MCF 10A (cell line): ENCODE data around the gene FMNL2. TPM values are rescaled to one million over a fixed set of nuclear protein-coding genes. Genes with fewer than 3 reads are reported as not detected.

Experiments
- BruUV-seq: library from RNA; stranded (reverse); fragments of 400-500 nt; replicated peaks from 2 replicates; lab custom pipeline; 2021; lab: Mats Ljungman, UMichigan
- CTCF ChIA-PET: fragments of 300-600 bp; sonication (Branson Sonifier 250); formaldehyde crosslinking; extraction: SDS; loops from one replicate; lab custom pipeline; 2021; ENCODE audit warnings: antibody characterized with exemption, inconsistent platforms; lab: Yijun Ruan, JAX
- POLR2A ChIA-PET: fragments of 300-600, 350-650 bp; sonication (Branson Sonifier 250); formaldehyde crosslinking; extraction: SDS; loops from one replicate; lab custom pipeline; 2020; ENCODE audit warnings: antibody characterized with exemption, inconsistent platforms; lab: Yijun Ruan, JAX
- DNase-seq: peaks from one replicate; pipeline ENCODE4 v3.0.0-alpha.2; 2018; ENCODE audit not compliant: unreplicated experiment
- H3K27ac Mint-ChIP-seq: one replicate; pipeline ENCODE4 v1.8.0; 2022; ENCODE audit warnings: mild to moderate bottlenecking, low read depth, mixed read lengths; ENCODE audit not compliant: unreplicated experiment
- H3K27me3 Mint-ChIP-seq: one replicate; pipeline ENCODE4 v1.8.0; 2022; ENCODE audit warnings: mixed read lengths; ENCODE audit not compliant: insufficient read depth, unreplicated experiment
- H3K36me3 Mint-ChIP-seq: one replicate; pipeline ENCODE4 v1.8.0; 2022; ENCODE audit warnings: mild to moderate bottlenecking, moderate library complexity, mixed read lengths; ENCODE audit not compliant: insufficient read depth, unreplicated experiment
- H3K4me1 Mint-ChIP-seq: one replicate; pipeline ENCODE4 v1.8.0; 2022; ENCODE audit warnings: mixed read lengths; ENCODE audit not compliant: insufficient read depth, unreplicated experiment
- H3K4me3 Mint-ChIP-seq: one replicate; pipeline ENCODE4 v1.8.0; 2022; ENCODE audit warnings: mild to moderate bottlenecking, moderate library complexity, mixed read lengths; ENCODE audit not compliant: unreplicated experiment
- H3K9me3 Mint-ChIP-seq: one replicate; pipeline ENCODE4 v1.8.0; 2022; ENCODE audit warnings: mixed read lengths; ENCODE audit not compliant: unreplicated experiment
- intact Hi-C: fragments of 100-400 bp; cut with micrococcal nuclease; formaldehyde crosslinking; loops from 2 replicates; pipeline ENCODE4 v1.14.1; 2022
- total RNA-seq: library from RNA; stranded (reverse); gene quantifications from 2 replicates; pipeline ENCODE4 v1.2.3, GENCODE V29; 2022
- TF ChIP-seq, protein P1 (sequence below): fragments of 200-600 bp; IDR thresholded peaks from one replicate; pipeline ENCODE4 v1.8.0; 2022; ENCODE audit warnings: antibody characterized with exemption, mild to moderate bottlenecking; ENCODE audit not compliant: unreplicated experiment

FMNL2 gene
- total RNA-seq, 1 experiment from 2014 or later, result 76.5 TPM

DNA sequence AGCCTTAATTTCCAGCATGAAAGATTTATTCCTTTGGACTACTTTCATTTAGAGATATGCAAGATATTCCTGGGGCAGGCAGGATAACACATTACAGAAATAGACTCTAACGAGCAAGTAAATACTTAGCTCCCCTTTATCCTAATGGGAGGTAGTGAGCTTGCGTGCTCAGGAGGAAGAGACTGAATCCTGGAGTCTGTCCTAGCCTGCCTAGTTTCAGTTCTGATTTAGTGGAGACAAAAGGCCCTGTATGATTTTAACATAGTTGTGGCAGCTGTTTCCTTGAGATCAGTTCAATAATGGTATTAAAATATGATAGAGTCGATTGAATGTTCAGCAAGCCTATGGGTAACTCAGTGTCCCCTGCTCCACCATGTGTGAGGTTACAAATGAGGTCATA is 109.5 kb downstream of the FMNL2 start:
- no TSS peak for BruUV-seq
- TF ChIP-seq, protein P1, sequence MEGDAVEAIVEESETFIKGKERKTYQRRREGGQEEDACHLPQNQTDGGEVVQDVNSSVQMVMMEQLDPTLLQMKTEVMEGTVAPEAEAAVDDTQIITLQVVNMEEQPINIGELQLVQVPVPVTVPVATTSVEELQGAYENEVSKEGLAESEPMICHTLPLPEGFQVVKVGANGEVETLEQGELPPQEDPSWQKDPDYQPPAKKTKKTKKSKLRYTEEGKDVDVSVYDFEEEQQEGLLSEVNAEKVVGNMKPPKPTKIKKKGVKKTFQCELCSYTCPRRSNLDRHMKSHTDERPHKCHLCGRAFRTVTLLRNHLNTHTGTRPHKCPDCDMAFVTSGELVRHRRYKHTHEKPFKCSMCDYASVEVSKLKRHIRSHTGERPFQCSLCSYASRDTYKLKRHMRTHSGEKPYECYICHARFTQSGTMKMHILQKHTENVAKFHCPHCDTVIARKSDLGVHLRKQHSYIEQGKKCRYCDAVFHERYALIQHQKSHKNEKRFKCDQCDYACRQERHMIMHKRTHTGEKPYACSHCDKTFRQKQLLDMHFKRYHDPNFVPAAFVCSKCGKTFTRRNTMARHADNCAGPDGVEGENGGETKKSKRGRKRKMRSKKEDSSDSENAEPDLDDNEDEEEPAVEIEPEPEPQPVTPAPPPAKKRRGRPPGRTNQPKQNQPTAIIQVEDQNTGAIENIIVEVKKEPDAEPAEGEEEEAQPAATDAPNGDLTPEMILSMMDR, result no peak
- CTCF ChIA-PET, result interaction anchor here (0.5 to 1.0 kb wide), 3 partner anchors 12 to 56 kb away, joined by 3 to 4 read pairs (median 3); no protein-coding TSS in a partner anchor

DNA sequence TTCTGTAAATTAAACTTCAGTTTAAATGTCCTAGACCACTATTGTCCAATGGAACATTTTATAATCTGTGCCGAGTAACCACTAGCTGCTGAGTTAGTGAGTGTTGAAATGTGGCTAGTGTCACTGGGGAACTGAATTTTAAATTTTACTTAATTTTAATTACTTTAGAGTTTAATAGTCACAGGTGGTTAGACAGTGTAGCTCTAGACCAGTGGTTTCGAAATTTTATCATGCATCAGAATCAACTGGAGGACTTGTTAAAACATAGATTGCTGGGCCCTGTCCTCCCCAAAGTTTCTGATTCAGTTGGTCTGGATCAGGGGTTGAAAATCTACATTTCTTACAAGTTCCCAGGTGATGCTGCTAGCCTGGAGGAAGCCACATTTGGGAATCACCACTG is 110.4 kb downstream of the FMNL2 start:
- H3K27ac Mint-ChIP-seq, result peak overlapping the region; percentile 12
- H3K4me3 Mint-ChIP-seq, result peak overlapping the region; percentile 29
- TF ChIP-seq, protein P1, result no peak
- POLR2A ChIA-PET, result interaction anchor here (0.6 to 5.3 kb wide), 21 partner anchors 9 to 269 kb away, joined by 3 to 58 read pairs (median 4); partner anchors contain the start of genes FMNL2 and STAM2
- BruUV-seq, result no TSS peak
- DNase-seq, result no peak
- no peaks in the 10 kb centered on the region for H3K27me3 Mint-ChIP-seq
- intact Hi-C loops, result loop anchor here (5.0 kb wide), 1 partner anchor 108 kb away; the partner anchor contains the start of gene FMNL2
- H3K4me1 Mint-ChIP-seq, result peaks cover 51% of the 10 kb centered on the region
- CTCF ChIA-PET, result interaction anchor here (0.7 to 2.2 kb wide), 7 partner anchors 10 to 189 kb away, joined by 3 to 7 read pairs (median 4); no protein-coding TSS in a partner anchor
- H3K36me3 Mint-ChIP-seq, result no peaks in the 10 kb centered on the region
- peaks cover 8% of the 10 kb centered on the region for H3K9me3 Mint-ChIP-seq

More for the DNA sequence above, 109.5 kb downstream of the FMNL2 start:
- POLR2A ChIA-PET, result interaction anchor here (0.8 to 5.3 kb wide), 6 partner anchors 12 to 108 kb away, joined by 3 to 58 read pairs (median 13); partner anchors contain the start of gene FMNL2
- Mint-ChIP-seq H3K4me3 (no peak overlapping the region), H3K27me3 (no peaks in the 10 kb centered on the region), H3K9me3 (peaks cover 8% of the 10 kb centered on the region), H3K36me3 (no peaks in the 10 kb centered on the region), H3K4me1 (peaks cover 55% of the 10 kb centered on the region), H3K27ac (no peak overlapping the region)
- intact Hi-C loops, result no loop called here
- no peak for DNase-seq

DNA sequence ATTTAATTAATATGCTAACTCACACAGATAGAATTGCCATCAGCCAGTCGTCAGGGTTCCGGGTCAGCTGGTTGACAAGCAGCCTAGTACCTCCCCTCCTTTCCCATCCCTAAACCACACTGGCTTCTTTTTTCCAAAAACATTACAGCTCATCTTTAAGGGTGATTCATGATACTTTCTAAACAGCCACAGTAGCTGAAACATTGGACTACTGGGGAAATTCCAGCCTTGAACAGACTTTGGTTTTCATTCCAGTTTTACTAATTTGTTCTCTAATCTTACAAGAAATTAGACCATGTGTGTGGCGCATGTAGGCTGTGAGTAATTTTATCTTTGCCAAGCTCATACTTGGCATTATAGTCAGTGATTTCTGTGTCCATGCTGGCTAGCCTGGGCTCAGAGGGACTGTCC is 110.8 kb downstream of the FMNL2 start:
- DNase-seq, result peak; percentile 84

DNA sequence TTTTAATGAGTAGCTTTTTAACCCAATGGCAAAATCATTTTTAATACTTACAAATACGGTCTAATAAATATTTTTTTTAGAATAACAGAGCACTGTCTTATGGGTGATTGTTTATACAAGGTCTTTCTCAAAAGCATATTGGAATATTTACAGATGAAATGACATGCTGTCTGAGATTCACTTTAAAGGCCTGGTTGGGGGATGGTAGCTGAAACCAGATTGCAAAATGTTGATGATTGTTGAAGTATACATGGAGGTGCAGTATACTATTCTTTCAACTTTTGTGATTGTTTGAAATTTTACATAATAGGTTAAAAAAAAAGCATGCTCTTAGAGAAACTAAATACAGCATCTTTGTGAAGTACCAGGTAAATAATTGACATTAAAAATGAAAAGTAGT is 111.2 kb downstream of the FMNL2 start:
- peak; percentile 38 for DNase-seq
- H3K27ac Mint-ChIP-seq, result peak overlapping the region; percentile 12
- H3K36me3 Mint-ChIP-seq, result no peaks in the 10 kb centered on the region
- H3K9me3 Mint-ChIP-seq, result peaks cover 8% of the 10 kb centered on the region
- BruUV-seq, result TSS peak; percentile 41
- CTCF ChIA-PET, result interaction anchor here (0.6 to 2.2 kb wide), 6 partner anchors 20 to 240 kb away, joined by 3 to 7 read pairs (median 4); no protein-coding TSS in a partner anchor
- intact Hi-C loops, result loop anchor here (5.0 kb wide), 1 partner anchor 109 kb away; the partner anchor contains the start of gene FMNL2
- POLR2A ChIA-PET, result interaction anchor here (0.5 to 5.3 kb wide), 18 partner anchors 8 to 271 kb away, joined by 3 to 58 read pairs (median 6); partner anchors contain the start of genes FMNL2 and PRPF40A
- H3K4me3 Mint-ChIP-seq, result peak overlapping the region; percentile 29
- TF ChIP-seq, protein P1, result no peak
- peaks cover 43% of the 10 kb centered on the region for H3K4me1 Mint-ChIP-seq
- H3K27me3 Mint-ChIP-seq, result no peaks in the 10 kb centered on the region

More for the DNA sequence above, 110.8 kb downstream of the FMNL2 start:
- intact Hi-C loops, result loop anchor here (5.0 kb wide), 1 partner anchor 108 kb away; the partner anchor contains the start of gene FMNL2
- BruUV-seq, result no TSS peak
- POLR2A ChIA-PET, result interaction anchor here (0.5 to 5.3 kb wide), 22 partner anchors 9 to 272 kb away, joined by 3 to 58 read pairs (median 4); partner anchors contain the start of genes FMNL2, PRPF40A and STAM2
- CTCF ChIA-PET, result interaction anchor here (0.6 to 2.2 kb wide), 9 partner anchors 9 to 240 kb away, joined by 3 to 7 read pairs (median 4); no protein-coding TSS in a partner anchor
- Mint-ChIP-seq H3K27me3 (no peaks in the 10 kb centered on the region), H3K27ac (peak overlapping the region; percentile 12), H3K9me3 (peaks cover 8% of the 10 kb centered on the region), H3K4me1 (peaks cover 47% of the 10 kb centered on the region), H3K36me3 (no peaks in the 10 kb centered on the region), H3K4me3 (peak overlapping the region; percentile 29)
- TF ChIP-seq, protein P1, result no peak
